Tibial nerve (tissue), 3 donors: ENCODE data around the gene ZNF777.

Experiments
- POLR2A ChIP-seq, 2 donors: fragments of 450-650 bp; IDR thresholded peaks; one replicate each; pipeline ENCODE4 v1.6.1; 2017; ENCODE audit warnings: antibody characterized with exemption in 2 of 2, mild to moderate bottlenecking in 2 of 2, moderate library complexity in 2 of 2
- TF ChIP-seq, protein P1 (sequence below), 5 experiments: fragments of 200-600 bp in 3 of 5; fragments of 450-650 bp in 2 of 5; sonication (generic) in 3 of 5; IDR thresholded peaks; one replicate each; pipeline ENCODE4 v1.5.1; 2016 to 2019; ENCODE audit warnings: antibody characterized with exemption in 5 of 5, mild to moderate bottlenecking in 3 of 5, moderate library complexity in 2 of 5

GRCh38 chr7:149510248-149510647 lies 49.4 kb upstream of the ZNF777 start:
- TF ChIP-seq, protein P1, sequence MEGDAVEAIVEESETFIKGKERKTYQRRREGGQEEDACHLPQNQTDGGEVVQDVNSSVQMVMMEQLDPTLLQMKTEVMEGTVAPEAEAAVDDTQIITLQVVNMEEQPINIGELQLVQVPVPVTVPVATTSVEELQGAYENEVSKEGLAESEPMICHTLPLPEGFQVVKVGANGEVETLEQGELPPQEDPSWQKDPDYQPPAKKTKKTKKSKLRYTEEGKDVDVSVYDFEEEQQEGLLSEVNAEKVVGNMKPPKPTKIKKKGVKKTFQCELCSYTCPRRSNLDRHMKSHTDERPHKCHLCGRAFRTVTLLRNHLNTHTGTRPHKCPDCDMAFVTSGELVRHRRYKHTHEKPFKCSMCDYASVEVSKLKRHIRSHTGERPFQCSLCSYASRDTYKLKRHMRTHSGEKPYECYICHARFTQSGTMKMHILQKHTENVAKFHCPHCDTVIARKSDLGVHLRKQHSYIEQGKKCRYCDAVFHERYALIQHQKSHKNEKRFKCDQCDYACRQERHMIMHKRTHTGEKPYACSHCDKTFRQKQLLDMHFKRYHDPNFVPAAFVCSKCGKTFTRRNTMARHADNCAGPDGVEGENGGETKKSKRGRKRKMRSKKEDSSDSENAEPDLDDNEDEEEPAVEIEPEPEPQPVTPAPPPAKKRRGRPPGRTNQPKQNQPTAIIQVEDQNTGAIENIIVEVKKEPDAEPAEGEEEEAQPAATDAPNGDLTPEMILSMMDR (IDR thresholded peaks at IDR 0.05), result no peak
- no peak for TF ChIP-seq POLR2A (IDR thresholded peaks at IDR 0.05)
